ENCODE data around the gene SIRT4. TPM values are rescaled to one million over a fixed set of nuclear protein-coding genes. Genes with fewer than 3 reads are reported as not detected.

The SIRT4 gene
- total RNA-seq, 2 donors from 2014 or later: 2.3 to 2.7 TPM

DNA sequence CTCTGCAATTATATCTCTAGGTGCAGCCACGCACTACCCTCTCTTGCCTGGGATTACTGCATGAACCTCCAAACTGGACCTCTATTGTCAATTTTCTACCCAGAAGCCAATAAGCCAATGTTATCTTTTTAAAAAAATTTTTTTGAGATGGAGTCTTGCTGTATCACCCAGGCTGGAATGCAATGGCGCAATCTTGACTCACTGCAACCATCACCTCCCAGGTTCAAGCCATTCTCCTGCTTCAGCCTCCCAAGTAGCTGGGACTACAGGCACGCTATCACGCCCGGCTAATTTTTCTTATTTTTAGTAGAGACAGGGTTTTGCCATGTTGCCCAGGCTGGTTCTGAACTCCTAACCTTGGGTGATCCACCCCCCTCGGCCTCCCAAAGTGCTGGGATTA lies 25.4 kb upstream of the SIRT4 start:
- no peak for DNase-seq
- H3K36me3 Mint-ChIP-seq (ENCODE audit: low read depth): peaks cover 4% of the 10 kb centered on the region
- Histone ChIP-seq H3K27ac (ENCODE audit: low read depth, low read length) (no peak overlapping the region), H3K9ac (ENCODE audit: extremely low read depth, low read length, poor library complexity, severe bottlenecking) (no peak overlapping the region), H3K9me3 (ENCODE audit: control insufficient read depth, low read length) (no peaks in the 10 kb centered on the region), H3K4me3 (ENCODE audit: low read length) (no peak overlapping the region), H3K36me3 (ENCODE audit: control insufficient read depth, insufficient read depth, low read length) (no peaks in the 10 kb centered on the region), H3K4me1 (ENCODE audit: control insufficient read depth, insufficient read depth, low read length) (no peaks in the 10 kb centered on the region), H3K27me3 (ENCODE audit: control insufficient read depth, insufficient read depth, low read length, poor library complexity, severe bottlenecking) (no peaks in the 10 kb centered on the region)
- no peaks in the 10 kb centered on the region for H3K27me3 Mint-ChIP-seq (ENCODE audit: insufficient read depth)
- no peaks in the 10 kb centered on the region for H3K4me1 Mint-ChIP-seq
- TF ChIP-seq, protein P1, sequence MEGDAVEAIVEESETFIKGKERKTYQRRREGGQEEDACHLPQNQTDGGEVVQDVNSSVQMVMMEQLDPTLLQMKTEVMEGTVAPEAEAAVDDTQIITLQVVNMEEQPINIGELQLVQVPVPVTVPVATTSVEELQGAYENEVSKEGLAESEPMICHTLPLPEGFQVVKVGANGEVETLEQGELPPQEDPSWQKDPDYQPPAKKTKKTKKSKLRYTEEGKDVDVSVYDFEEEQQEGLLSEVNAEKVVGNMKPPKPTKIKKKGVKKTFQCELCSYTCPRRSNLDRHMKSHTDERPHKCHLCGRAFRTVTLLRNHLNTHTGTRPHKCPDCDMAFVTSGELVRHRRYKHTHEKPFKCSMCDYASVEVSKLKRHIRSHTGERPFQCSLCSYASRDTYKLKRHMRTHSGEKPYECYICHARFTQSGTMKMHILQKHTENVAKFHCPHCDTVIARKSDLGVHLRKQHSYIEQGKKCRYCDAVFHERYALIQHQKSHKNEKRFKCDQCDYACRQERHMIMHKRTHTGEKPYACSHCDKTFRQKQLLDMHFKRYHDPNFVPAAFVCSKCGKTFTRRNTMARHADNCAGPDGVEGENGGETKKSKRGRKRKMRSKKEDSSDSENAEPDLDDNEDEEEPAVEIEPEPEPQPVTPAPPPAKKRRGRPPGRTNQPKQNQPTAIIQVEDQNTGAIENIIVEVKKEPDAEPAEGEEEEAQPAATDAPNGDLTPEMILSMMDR (conservative IDR thresholded peaks at IDR 0.05): no peak
- H3K27ac Mint-ChIP-seq: no peak overlapping the region
- H3K4me3 Mint-ChIP-seq: no peak overlapping the region
- H3K9me3 Mint-ChIP-seq: peaks cover 25% of the 10 kb centered on the region
- 93 to 97% methylated on average over 4 to 6 of the region's 6 CpGs for WGBS, 2 experiments (ENCODE audit: insufficient coverage in 1 of 2, insufficient read length in 1 of 2)

- Mint-ChIP-seq H3K27ac (no peak overlapping the region), H3K36me3 (ENCODE audit: low read depth) (peaks cover 4% of the 10 kb centered on the region), H3K9me3 (peaks cover 25% of the 10 kb centered on the region), H3K4me1 (no peaks in the 10 kb centered on the region), H3K27me3 (ENCODE audit: insufficient read depth) (no peaks in the 10 kb centered on the region), H3K4me3 (no peak overlapping the region)
- Histone ChIP-seq H3K9me3 (ENCODE audit: control insufficient read depth, low read length) (no peaks in the 10 kb centered on the region), H3K9ac (ENCODE audit: extremely low read depth, low read length, poor library complexity, severe bottlenecking) (no peak overlapping the region), H3K4me3 (ENCODE audit: low read length) (no peak overlapping the region), H3K27me3 (ENCODE audit: control insufficient read depth, insufficient read depth, low read length, poor library complexity, severe bottlenecking) (no peaks in the 10 kb centered on the region), H3K27ac (ENCODE audit: low read depth, low read length) (no peak overlapping the region), H3K36me3 (ENCODE audit: control insufficient read depth, insufficient read depth, low read length) (no peaks in the 10 kb centered on the region), H3K4me1 (ENCODE audit: control insufficient read depth, insufficient read depth, low read length) (no peaks in the 10 kb centered on the region)
- 96 to 97% methylated on average over 14 to 54 of the region's 57 CpGs for WGBS, 2 experiments (ENCODE audit: insufficient coverage in 1 of 2, insufficient read length in 1 of 2)
- TF ChIP-seq, protein P1 (conservative IDR thresholded peaks at IDR 0.05): no peak
- no peak for DNase-seq
Observed at GRCh38 chr12:120278137-120279069, 23.7 kb upstream of the SIRT4 start.

DNA sequence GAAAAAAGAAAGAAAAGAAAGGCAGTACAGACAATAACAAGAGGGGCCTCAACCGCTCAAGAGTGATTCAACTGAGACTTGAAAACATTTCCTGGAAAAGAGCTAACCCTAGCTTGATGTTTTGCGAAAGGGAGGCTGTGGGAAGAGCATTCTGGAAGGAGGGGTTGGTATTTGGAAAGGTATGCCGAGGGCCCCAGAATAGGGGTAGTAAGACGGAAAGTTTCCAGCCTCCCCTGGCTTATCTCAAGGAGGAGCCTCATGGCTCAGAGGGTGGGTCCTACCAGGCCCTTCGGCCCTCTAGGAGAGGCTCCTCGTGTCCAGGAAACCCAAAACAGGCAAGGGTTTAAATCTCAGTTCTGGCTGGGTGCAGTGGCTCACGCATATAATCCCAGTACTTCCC lies 18.8 kb upstream of the SIRT4 start:
- H3K4me1 ChIP-seq (ENCODE audit: control insufficient read depth, insufficient read depth, low read length): no peaks in the 10 kb centered on the region
- Mint-ChIP-seq H3K27me3 (ENCODE audit: insufficient read depth) (peaks cover 2% of the 10 kb centered on the region), H3K27ac (no peak overlapping the region), H3K4me3 (no peak overlapping the region), H3K36me3 (ENCODE audit: low read depth) (peaks cover 4% of the 10 kb centered on the region), H3K4me1 (peaks cover 3% of the 10 kb centered on the region), H3K9me3 (peaks cover 18% of the 10 kb centered on the region)
- no peak overlapping the region for H3K4me3 ChIP-seq (ENCODE audit: low read length)
- 86 to 92% methylated on average over 5 to 7 of the region's 7 CpGs for WGBS, 2 experiments (ENCODE audit: insufficient coverage in 1 of 2, insufficient read length in 1 of 2)
- no peaks in the 10 kb centered on the region for H3K27me3 ChIP-seq (ENCODE audit: control insufficient read depth, insufficient read depth, low read length, poor library complexity, severe bottlenecking)
- H3K9me3 ChIP-seq (ENCODE audit: control insufficient read depth, low read length): no peaks in the 10 kb centered on the region
- TF ChIP-seq, protein P1 (conservative IDR thresholded peaks at IDR 0.05): no peak
- H3K9ac ChIP-seq (ENCODE audit: extremely low read depth, low read length, poor library complexity, severe bottlenecking): no peak overlapping the region
- H3K27ac ChIP-seq (ENCODE audit: low read depth, low read length): no peak overlapping the region
- H3K36me3 ChIP-seq (ENCODE audit: control insufficient read depth, insufficient read depth, low read length): no peaks in the 10 kb centered on the region
- DNase-seq: peak; percentile 81

Data from endodermal cell (in vitro differentiated cells).